HuH-7.5 (cell line): ENCODE results near the gene METTL5.
"Not testable (repeated sequence)": the region's sequence is repeated elsewhere in the genome, so short reads cannot be mapped to it uniquely, and the experiment has no call there.

ENCODE experiments used
- DNase-seq: peaks from one replicate; pipeline ENCODE4 v3.0.0; 2011; ENCODE audit warnings: low spot score

Gene METTL5

GRCh38 chr2:169824373-169825333, at the start of gene METTL5:
TSS of gene METTL5 (minus strand) at chr2:169824905. CDS start at chr2:169824597, 308 bp downstream.
- peak; percentile 91 for DNase-seq

- DNase-seq = no peak
Observed at GRCh38 chr2:169871994-169872393, 47.3 kb upstream of the METTL5 start.

- not testable (repeated sequence) for DNase-seq
Observed at GRCh38 chr2:169871369-169871768, 46.7 kb upstream of the METTL5 start.

- DNase-seq = no peak
Observed at GRCh38 chr2:169868951-169869350, 44.2 kb upstream of the METTL5 start.

GRCh38 chr2:169867579-169867978, 42.9 kb upstream of the METTL5 start:
- DNase-seq = no peak

GRCh38 chr2:169866230-169866629, 41.5 kb upstream of the METTL5 start:
- DNase-seq = not testable (repeated sequence)

- no peak for DNase-seq
Observed at GRCh38 chr2:169865492-169865891, 40.8 kb upstream of the METTL5 start.

GRCh38 chr2:169862816-169863215, 38.1 kb upstream of the METTL5 start:
- DNase-seq = no peak

GRCh38 chr2:169860149-169860548, 35.4 kb upstream of the METTL5 start:
- no peak for DNase-seq

- DNase-seq = no peak
Observed at GRCh38 chr2:169859423-169859822, 34.7 kb upstream of the METTL5 start.

GRCh38 chr2:169855281-169856258, 30.9 kb upstream of the METTL5 start:
- not testable (repeated sequence) for DNase-seq

- no peak for DNase-seq
Observed at GRCh38 chr2:169853041-169853668, 28.4 kb upstream of the METTL5 start.

- no peak for DNase-seq
Observed at GRCh38 chr2:169849710-169850109, 25.0 kb upstream of the METTL5 start.

GRCh38 chr2:169848959-169849693, 24.4 kb upstream of the METTL5 start:
- not testable (repeated sequence) for DNase-seq

GRCh38 chr2:169845016-169845415, 20.3 kb upstream of the METTL5 start:
- DNase-seq = no peak

- DNase-seq = not testable (repeated sequence)
Observed at GRCh38 chr2:169841625-169842024, 16.9 kb upstream of the METTL5 start.

- no peak for DNase-seq
Observed at GRCh38 chr2:169840747-169841142, 16.0 kb upstream of the METTL5 start.

GRCh38 chr2:169839954-169840746, 15.4 kb upstream of the METTL5 start:
- DNase-seq = no peak

- no peak for DNase-seq
Observed at GRCh38 chr2:169838743-169839489, 14.2 kb upstream of the METTL5 start.

GRCh38 chr2:169834401-169834800, 9.7 kb upstream of the METTL5 start:
- no peak for DNase-seq
